PC-3 (cell line): ENCODE results near the gene PRICKLE1. TPM values are rescaled to one million over a fixed set of nuclear protein-coding genes. Genes with fewer than 3 reads are reported as not detected.
A peak's percentile ranks its signal among the peaks of the same experiment; 100 is the strongest.

ENCODE experiments used
- ATAC-seq: fragments of 200-7000 bp; cut with Tn5 transposase; 2 replicates; pipeline ENCODE4 v1.9.1; 2020; ENCODE audit warnings: mild to moderate bottlenecking, moderate library complexity
- BruUV-seq: library from RNA; stranded (reverse); fragments of 400-500 nt; replicated peaks from 2 replicates; lab custom pipeline; 2021; lab: Mats Ljungman, UMichigan
- CTCF ChIA-PET: fragments of 300-600 bp; sonication (Branson Sonifier 250); formaldehyde crosslinking; loops from one replicate; lab custom pipeline; 2022; ENCODE audit warnings: antibody characterized with exemption; lab: Charles Lee
- POLR2A ChIA-PET: fragments of 300-600 bp; sonication (Branson Sonifier 250); formaldehyde crosslinking; loops from one replicate; lab custom pipeline; 2022; ENCODE audit warnings: antibody characterized with exemption; ENCODE audit not compliant: unreplicated experiment; lab: Charles Lee
- DNase-seq: peaks from one replicate; pipeline ENCODE4 v3.0.0-alpha.2; 2015
- H2AFZ ChIP-seq: fragments of 300-600 bp; sonication (generic); 2 replicates; pipeline ENCODE4 v1.6.0; 2016; ENCODE audit warnings: antibody characterized with exemption, low read length
- H3F3A ChIP-seq: fragments of 300-600 bp; sonication (generic); one replicate; pipeline ENCODE4 v1.6.0; 2017; ENCODE audit warnings: antibody characterized with exemption, low read length, control low read depth, mild to moderate bottlenecking; ENCODE audit not compliant: unreplicated experiment
- H3K27ac ChIP-seq: fragments of 300-600 bp; sonication (generic); 2 replicates; pipeline ENCODE4 v1.5.1; 2016; ENCODE audit warnings: mild to moderate bottlenecking, low read length
- H3K27me3 ChIP-seq: fragments of 300-600 bp; sonication (generic); 2 replicates; pipeline ENCODE4 v1.6.1; 2016; ENCODE audit warnings: low read length, mixed read lengths
- H3K36me3 ChIP-seq: fragments of 300-600 bp; sonication (generic); 2 replicates; pipeline ENCODE4 v1.6.1; 2016; ENCODE audit warnings: low read depth, mixed run types, low read length, mixed read lengths
- H3K4me1 ChIP-seq: fragments of 300-600 bp; sonication (generic); 2 replicates; pipeline ENCODE4 v1.5.1; 2016; ENCODE audit warnings: low read length; ENCODE audit not compliant: insufficient read depth
- H3K4me2 ChIP-seq: fragments of 300-600 bp; sonication (generic); 2 replicates; pipeline ENCODE4 v1.6.0; 2016; ENCODE audit warnings: low read length
- H3K4me3 ChIP-seq: fragments of 300-600 bp; sonication (generic); 2 replicates; pipeline ENCODE4 v1.5.1; 2016; ENCODE audit warnings: mild to moderate bottlenecking, low read length, mixed read lengths
- H3K79me2 ChIP-seq: fragments of 300-600 bp; sonication (generic); 2 replicates; pipeline ENCODE4 v1.6.1; 2017; ENCODE audit warnings: low read length, mixed read lengths
- H3K9ac ChIP-seq: fragments of 300-600 bp; sonication (generic); 2 replicates; pipeline ENCODE4 v1.6.0; 2016; ENCODE audit warnings: mild to moderate bottlenecking, low read length
- H3K9me2 ChIP-seq: fragments of 300-600 bp; sonication (generic); replicated peaks from 2 replicates; pipeline ENCODE4 v1.6.1; 2016; ENCODE audit warnings: mixed run types, low read length, mixed read lengths
- H3K9me3 ChIP-seq: fragments of 300-600 bp; sonication (generic); 2 replicates; pipeline ENCODE4 v1.6.1; 2016; ENCODE audit warnings: low read length, mixed read lengths
- H4K20me1 ChIP-seq: fragments of 300-600 bp; sonication (generic); 2 replicates; pipeline ENCODE4 v1.6.1; 2016; ENCODE audit warnings: low read length, mixed read lengths
- CTCF ChIP-seq: fragments of 300-600 bp; sonication (generic); conservative IDR thresholded peaks from 2 replicates; pipeline ENCODE4 v1.5.1; 2017; ENCODE audit warnings: antibody characterized with exemption, low read depth, mild to moderate bottlenecking, low read length
- EZH2 ChIP-seq: fragments of 300-600 bp; sonication (generic); IDR thresholded peaks from one replicate; pipeline ENCODE4 v1.6.1; 2017; ENCODE audit warnings: antibody characterized with exemption, mild to moderate bottlenecking, low read length; ENCODE audit not compliant: unreplicated experiment
- EZH2phosphoT487 ChIP-seq: fragments of 300-600 bp; sonication (generic); IDR thresholded peaks from 2 replicates; pipeline ENCODE4 v1.6.1; 2018; ENCODE audit warnings: mild to moderate bottlenecking, antibody characterized with exemption, low read length, borderline replicate concordance
- intact Hi-C: fragments of 100-400 bp; cut with micrococcal nuclease; formaldehyde crosslinking; loops from 2 replicates; pipeline ENCODE4 v1.9.0; 2023
- total RNA-seq: library from RNA; depleted of rRNA; stranded (reverse); fragments of >200 nt; gene quantifications from 2 replicates; pipeline ENCODE4 v1.2.3, GENCODE V29; 2014

The PRICKLE1 gene
- total RNA-seq, 1 experiment from 2014 or later, result 17.2 TPM

- DNase-seq, result peak; percentile 51
- no peak for TF ChIP-seq EZH2phosphoT487
- TF ChIP-seq CTCF, result no peak
- TF ChIP-seq EZH2, result no peak
- H2AFZ ChIP-seq, result no peak overlapping the region
- ChIA-PET POLR2A (no interaction called here), CTCF (no interaction called here)
- no peaks in the 10 kb centered on the region for H3K9me3 ChIP-seq
- no peak overlapping the region for H3K27ac ChIP-seq
- intact Hi-C loops, result no loop called here
- H3K9me2 ChIP-seq, result no peaks in the 10 kb centered on the region
- no peak overlapping the region for H3K4me2 ChIP-seq
- no peaks in the 10 kb centered on the region for H3K4me1 ChIP-seq
- H3K27me3 ChIP-seq, result no peaks in the 10 kb centered on the region
- no peaks in the 10 kb centered on the region for H3K36me3 ChIP-seq
- H3F3A ChIP-seq, result no peaks in the 10 kb centered on the region
- no peak overlapping the region for H3K9ac ChIP-seq
- H3K79me2 ChIP-seq, result no peaks in the 10 kb centered on the region
- no peak overlapping the region for H3K4me3 ChIP-seq
- ATAC-seq, result no peak; the same call in 1 of the 2 replicates
- no TSS peak for BruUV-seq
- H4K20me1 ChIP-seq, result no peaks in the 10 kb centered on the region
Observed at GRCh38 chr12:42625611-42626010, 36.1 kb upstream of the PRICKLE1 start.

- no TSS peak for BruUV-seq
- Histone ChIP-seq H3K27me3 (no peaks in the 10 kb centered on the region), H3K27ac (no peak overlapping the region), H4K20me1 (no peaks in the 10 kb centered on the region), H2AFZ (no peak overlapping the region), H3F3A (no peaks in the 10 kb centered on the region), H3K36me3 (peaks cover 4% of the 10 kb centered on the region; the same call in 1 of the 2 replicates), H3K79me2 (no peaks in the 10 kb centered on the region), H3K4me1 (no peaks in the 10 kb centered on the region), H3K9me2 (no peaks in the 10 kb centered on the region), H3K9me3 (peaks cover 27% of the 10 kb centered on the region), H3K4me3 (no peak overlapping the region), H3K9ac (no peak overlapping the region), H3K4me2 (no peak overlapping the region)
- POLR2A ChIA-PET, result no interaction called here
- ATAC-seq (no peak), DNase-seq (peak; percentile 35)
- CTCF ChIA-PET, result no interaction called here
- TF ChIP-seq EZH2phosphoT487, result no peak
- TF ChIP-seq EZH2, result no peak
- no peak for TF ChIP-seq CTCF
- intact Hi-C loops, result no loop called here
Observed at GRCh38 chr12:42617622-42618021, 28.1 kb upstream of the PRICKLE1 start.

GRCh38 chr12:42615006-42615405 lies 25.5 kb upstream of the PRICKLE1 start:
- Histone ChIP-seq H3K27ac (no peak overlapping the region), H2AFZ (no peak overlapping the region), H3K27me3 (no peaks in the 10 kb centered on the region), H3K79me2 (no peaks in the 10 kb centered on the region), H3K36me3 (peaks cover 4% of the 10 kb centered on the region; the same call in 1 of the 2 replicates), H3K9me3 (peaks cover 27% of the 10 kb centered on the region), H3K9ac (no peak overlapping the region), H3K4me2 (no peak overlapping the region), H3K4me1 (no peaks in the 10 kb centered on the region), H3K4me3 (no peak overlapping the region), H4K20me1 (no peaks in the 10 kb centered on the region), H3F3A (no peaks in the 10 kb centered on the region), H3K9me2 (no peaks in the 10 kb centered on the region)
- intact Hi-C loops, result no loop called here
- no peak for ATAC-seq
- DNase-seq, result no peak
- TF ChIP-seq EZH2phosphoT487 (no peak), EZH2 (no peak), CTCF (no peak)
- ChIA-PET CTCF (no interaction called here), POLR2A (no interaction called here)
- no TSS peak for BruUV-seq
